Mesendoderm (in vitro differentiated cells): ENCODE results near the gene GAS6.

Experiments used
- DNase-seq: peaks from one replicate; pipeline ENCODE4 v3.0.0; 2013
- H2AK5ac ChIP-seq: 2 replicates; pipeline ENCODE4 v1.6.1; 2013; ENCODE audit warnings: low read length, inconsistent platforms
- H2BK120ac ChIP-seq: 2 replicates; pipeline ENCODE4 v1.6.1; 2013; ENCODE audit warnings: low read depth, mild to moderate bottlenecking, low read length, moderate library complexity, mixed read lengths
- H2BK15ac ChIP-seq: replicated peaks from 2 replicates; pipeline ENCODE4 v1.6.1; 2013; ENCODE audit warnings: low read depth, mild to moderate bottlenecking, moderate library complexity
- H2BK5ac ChIP-seq: 2 replicates; pipeline ENCODE4 v1.6.1; 2013; ENCODE audit warnings: low read length, inconsistent platforms
- H3K18ac ChIP-seq: 2 replicates; pipeline ENCODE4 v1.6.1; 2013; ENCODE audit warnings: mild to moderate bottlenecking, low read length, mixed read lengths
- H3K23ac ChIP-seq: one replicate; pipeline ENCODE4 v1.6.1; 2013; ENCODE audit warnings: low read length
- H3K27ac ChIP-seq: 2 replicates; pipeline ENCODE4 v1.5.1; 2013; ENCODE audit warnings: low read depth, mild to moderate bottlenecking, inconsistent platforms, low read length, moderate library complexity
- H3K27me3 ChIP-seq: 2 replicates; pipeline ENCODE4 v1.6.1; 2013; ENCODE audit warnings: low read length, control low read depth, mild to moderate bottlenecking, inconsistent platforms; ENCODE audit not compliant: insufficient read depth, poor library complexity
- H3K36me3 ChIP-seq: 2 replicates; pipeline ENCODE4 v1.6.1; 2013; ENCODE audit warnings: low read length, inconsistent platforms; ENCODE audit not compliant: control insufficient read depth, insufficient read depth
- H3K4ac ChIP-seq: one replicate; pipeline ENCODE4 v1.6.1; 2013; ENCODE audit warnings: low read depth, mild to moderate bottlenecking, low read length, moderate library complexity
- H3K4me1 ChIP-seq: 2 replicates; pipeline ENCODE4 v1.6.1; 2013; ENCODE audit warnings: low read depth, low read length, inconsistent platforms; ENCODE audit not compliant: control insufficient read depth
- H3K4me2 ChIP-seq: 2 replicates; pipeline ENCODE4 v1.6.1; 2013; ENCODE audit warnings: low read length
- H3K4me3 ChIP-seq: 2 replicates; pipeline ENCODE4 v1.5.1; 2013; ENCODE audit warnings: mild to moderate bottlenecking, low read length
- H3K56ac ChIP-seq: one replicate; pipeline ENCODE4 v1.6.1; 2013; ENCODE audit warnings: low read length
- H3K79me1 ChIP-seq: 2 replicates; pipeline ENCODE4 v1.6.1; 2013; ENCODE audit warnings: low read length, inconsistent platforms
- H3K79me2 ChIP-seq: 2 replicates; pipeline ENCODE4 v1.6.1; 2013; ENCODE audit warnings: mild to moderate bottlenecking, low read length; ENCODE audit not compliant: control insufficient read depth, insufficient read depth
- H3K9ac ChIP-seq: 2 replicates; pipeline ENCODE4 v1.6.1; 2013; ENCODE audit warnings: low read length, inconsistent platforms
- H4K5ac ChIP-seq: one replicate; pipeline ENCODE4 v1.6.1; 2013; ENCODE audit warnings: low read length
- H4K8ac ChIP-seq: one replicate; pipeline ENCODE4 v1.6.1; 2013; ENCODE audit warnings: low read depth, mild to moderate bottlenecking, control low read depth, low read length, moderate library complexity
- WGBS: extraction: QIAGEN DNeasy Blood & Tissue Kit; methylation state at CpG from one replicate; pipeline ENCODE4 v1.1.7; 2013; ENCODE audit warnings: low lambda C conversion rate, missing lambda C conversion rate; ENCODE audit not compliant: insufficient coverage; ENCODE audit errors: extremely low coverage; 5-methylcytosine and 5-hydroxymethylcytosine counted together

The GAS6 gene

DNA sequence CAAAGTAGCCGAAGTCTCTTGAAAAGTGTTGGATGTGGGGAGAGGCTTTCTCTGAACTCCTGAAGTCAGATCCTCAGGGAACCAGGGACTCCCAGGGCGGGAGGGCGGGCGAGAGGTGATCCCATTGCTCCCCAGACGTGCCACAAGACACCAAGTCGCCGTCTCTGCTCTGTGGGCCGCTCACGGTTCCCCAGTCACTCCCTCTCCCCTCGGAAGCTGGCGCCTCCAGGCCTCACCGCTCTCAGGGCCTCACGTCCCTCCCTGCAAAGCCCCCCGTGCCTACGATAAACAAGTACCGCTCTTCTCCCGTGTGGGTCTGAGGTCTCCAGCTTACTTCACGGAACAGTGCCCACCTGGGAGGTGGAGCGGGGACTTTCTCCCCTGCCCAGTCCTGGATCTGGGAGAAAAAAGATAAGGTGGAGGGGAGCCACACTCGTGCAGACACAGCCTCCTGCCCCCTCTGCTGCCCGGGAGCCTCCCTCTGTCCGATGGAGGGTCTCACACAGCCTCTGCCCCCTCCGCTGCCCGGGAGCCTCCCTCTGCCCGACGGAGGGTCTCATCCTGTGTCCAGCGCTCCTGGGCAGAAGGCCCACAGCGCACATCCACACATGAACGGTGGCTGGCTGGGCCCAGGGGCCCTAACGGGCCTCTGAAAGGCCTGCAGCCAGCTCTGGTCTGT is 50.7 kb downstream of the GAS6 start:
- no peaks in the 10 kb centered on the region for H3K27me3 ChIP-seq
- H2BK5ac ChIP-seq = no peak overlapping the region
- no peak overlapping the region for H2BK15ac ChIP-seq
- no peak overlapping the region for H4K5ac ChIP-seq
- DNase-seq = no peak
- H3K56ac ChIP-seq = no peak overlapping the region
- H2AK5ac ChIP-seq = no peak overlapping the region
- H4K8ac ChIP-seq = no peak overlapping the region
- no peaks in the 10 kb centered on the region for H3K79me2 ChIP-seq
- H3K23ac ChIP-seq = no peak overlapping the region
- no peak overlapping the region for H2BK120ac ChIP-seq
- WGBS = no CpG with 5 or more reads among the region's 30 CpGs
- H3K36me3 ChIP-seq = no peaks in the 10 kb centered on the region
- H3K27ac ChIP-seq = no peak overlapping the region
- H3K4me2 ChIP-seq = no peak overlapping the region
- no peak overlapping the region for H3K4ac ChIP-seq
- H3K79me1 ChIP-seq = no peaks in the 10 kb centered on the region
- no peak overlapping the region for H3K18ac ChIP-seq
- H3K9ac ChIP-seq = no peak overlapping the region
- no peaks in the 10 kb centered on the region for H3K4me1 ChIP-seq
- H3K4me3 ChIP-seq = no peak overlapping the region

DNA sequence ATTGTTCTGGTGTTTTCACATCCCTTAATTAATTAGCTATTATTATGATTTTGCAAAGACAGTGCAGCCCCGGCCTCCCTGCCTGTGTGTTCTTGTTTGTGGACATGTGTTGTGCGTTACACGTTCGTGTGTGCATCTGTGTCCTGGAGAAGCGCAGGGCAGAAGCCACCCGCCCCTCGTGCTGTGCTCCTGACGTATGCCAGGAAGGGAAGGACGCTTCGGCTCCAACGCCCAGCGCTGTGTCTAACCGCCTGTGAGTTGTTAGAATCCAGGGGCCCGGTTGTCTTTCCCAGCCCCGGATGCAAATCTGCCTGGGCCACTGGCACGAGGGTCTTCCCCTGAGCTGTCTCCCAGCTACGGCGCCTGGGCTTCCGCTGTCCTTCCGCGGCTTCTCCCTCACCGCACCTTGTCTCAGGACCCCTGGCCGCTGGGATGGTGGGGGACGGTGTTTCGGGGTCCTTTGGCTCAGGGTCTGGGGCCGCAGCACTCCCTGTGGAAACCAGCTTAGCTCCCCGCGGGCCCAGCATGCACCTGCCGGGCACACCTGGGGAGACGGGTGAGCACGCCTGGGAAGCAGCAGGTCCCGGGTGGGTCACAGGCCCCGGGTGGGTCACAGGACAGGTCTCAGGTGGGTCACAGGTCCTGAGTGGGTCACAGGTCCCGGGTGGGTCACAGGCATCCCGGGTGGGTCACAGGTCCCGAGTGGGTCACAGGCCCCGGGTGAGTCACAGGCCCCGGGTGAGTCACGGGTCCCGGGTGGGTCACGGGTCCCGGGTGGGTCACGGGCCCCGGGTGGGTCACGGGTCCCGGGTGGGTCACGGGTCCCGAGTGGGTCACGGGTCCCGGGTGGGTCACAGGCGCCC is 51.5 kb downstream of the GAS6 start:
- DNase-seq = no peak
- Histone ChIP-seq H2BK120ac (no peak overlapping the region), H3K4me2 (no peak overlapping the region), H4K8ac (no peak overlapping the region), H3K27me3 (no peaks in the 10 kb centered on the region), H3K4ac (no peak overlapping the region), H3K9ac (no peak overlapping the region), H3K79me2 (no peaks in the 10 kb centered on the region), H3K4me3 (no peak overlapping the region), H2BK5ac (no peak overlapping the region), H3K56ac (no peak overlapping the region), H4K5ac (no peak overlapping the region), H3K36me3 (no peaks in the 10 kb centered on the region), H3K18ac (no peak overlapping the region), H3K23ac (no peak overlapping the region), H2BK15ac (no peak overlapping the region), H3K27ac (no peak overlapping the region), H2AK5ac (no peak overlapping the region), H3K4me1 (no peaks in the 10 kb centered on the region), H3K79me1 (no peaks in the 10 kb centered on the region)
- no CpG with 5 or more reads among the region's 51 CpGs for WGBS

DNA sequence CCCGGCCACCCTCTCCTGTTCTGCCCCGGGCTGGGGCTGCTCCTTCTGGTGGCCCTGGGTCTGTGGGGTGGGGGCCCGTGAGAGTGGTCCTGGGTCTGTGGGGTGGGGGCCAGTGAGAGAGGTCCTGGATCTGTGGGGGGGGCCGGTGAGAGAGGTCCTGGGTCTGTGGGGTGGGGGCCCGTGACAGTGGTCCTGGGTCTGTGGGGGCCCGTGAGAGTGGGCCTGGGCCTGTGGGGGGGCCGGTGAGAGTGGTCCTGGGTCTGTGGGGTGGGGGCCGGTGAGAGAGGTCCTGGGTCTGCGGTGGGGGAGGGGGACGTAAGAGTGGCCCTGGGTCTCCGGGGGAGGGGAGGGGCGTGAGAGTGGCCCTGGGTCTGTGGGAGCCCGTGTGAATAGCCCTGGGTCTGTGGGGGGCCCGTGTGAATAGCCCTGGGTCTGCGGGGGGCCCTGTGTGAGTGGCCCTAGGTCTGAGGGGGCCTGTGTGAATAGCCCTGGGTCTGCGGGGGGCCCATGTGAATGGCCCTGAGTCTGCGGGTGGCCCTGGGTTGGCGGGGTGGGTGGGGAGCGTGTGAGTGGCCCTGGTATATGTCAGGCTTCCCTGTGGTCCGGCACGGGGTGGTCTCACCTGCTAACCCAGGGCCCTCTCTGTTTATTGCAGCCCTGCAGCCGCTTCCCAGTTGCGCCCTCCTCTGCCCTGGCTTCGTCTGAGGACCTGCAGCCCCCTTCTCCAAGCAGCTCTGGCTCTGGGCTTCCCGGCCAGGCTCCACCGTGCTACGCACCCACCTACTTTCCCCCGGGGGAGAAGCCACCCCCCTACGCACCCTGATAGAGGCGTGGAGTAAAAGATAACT is 52.6 kb downstream of the GAS6 start:
- DNase-seq = no peak
- H3K4me3 ChIP-seq = no peak overlapping the region

DNA sequence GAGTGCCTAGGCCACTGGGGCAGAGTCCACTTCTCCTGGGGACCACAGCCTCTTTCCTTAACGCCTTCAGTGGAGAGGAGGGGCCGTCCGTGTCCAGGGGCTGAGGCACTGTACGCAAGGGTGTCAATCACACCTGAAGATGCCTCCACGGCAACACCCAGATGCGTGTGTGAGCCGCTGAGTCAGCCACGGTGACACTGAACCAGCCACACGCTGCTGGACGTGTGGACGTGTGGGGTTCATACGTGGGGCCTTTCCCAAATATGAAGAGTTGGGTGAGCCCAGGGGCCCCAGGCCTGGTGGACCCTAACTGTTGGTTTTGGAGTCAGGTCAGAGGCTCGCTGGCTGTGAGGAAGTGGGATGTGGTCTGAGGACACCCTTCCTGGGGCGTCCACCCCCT is 53.2 kb downstream of the GAS6 start:
- Histone ChIP-seq H3K27ac (no peak overlapping the region), H2BK5ac (no peak overlapping the region), H3K27me3 (no peaks in the 10 kb centered on the region), H3K18ac (no peak overlapping the region), H2BK15ac (no peak overlapping the region), H2BK120ac (no peak overlapping the region), H3K36me3 (no peaks in the 10 kb centered on the region), H4K5ac (no peak overlapping the region), H3K23ac (no peak overlapping the region), H3K4me1 (no peaks in the 10 kb centered on the region), H3K4me3 (no peak overlapping the region), H3K9ac (no peak overlapping the region), H3K4ac (no peak overlapping the region), H3K79me2 (no peaks in the 10 kb centered on the region), H4K8ac (no peak overlapping the region), H2AK5ac (no peak overlapping the region), H3K56ac (no peak overlapping the region), H3K4me2 (no peak overlapping the region), H3K79me1 (no peaks in the 10 kb centered on the region)
- no peak for DNase-seq
- no CpG with 5 or more reads among the region's 14 CpGs for WGBS

More for the DNA sequence above, 52.6 kb downstream of the GAS6 start:
- H2BK15ac ChIP-seq = no peak overlapping the region
- H2BK5ac ChIP-seq = no peak overlapping the region
- no peak overlapping the region for H2AK5ac ChIP-seq
- no peak overlapping the region for H3K27ac ChIP-seq
- H3K18ac ChIP-seq = no peak overlapping the region
- H3K56ac ChIP-seq = no peak overlapping the region
- H3K27me3 ChIP-seq = no peaks in the 10 kb centered on the region
- no peak overlapping the region for H3K4me2 ChIP-seq
- no peaks in the 10 kb centered on the region for H3K36me3 ChIP-seq
- H4K8ac ChIP-seq = no peak overlapping the region
- WGBS = no CpG with 5 or more reads among the region's 30 CpGs
- no peak overlapping the region for H3K9ac ChIP-seq
- H3K4ac ChIP-seq = no peak overlapping the region
- no peak overlapping the region for H2BK120ac ChIP-seq
- H4K5ac ChIP-seq = no peak overlapping the region
- H3K79me2 ChIP-seq = no peaks in the 10 kb centered on the region
- no peak overlapping the region for H3K23ac ChIP-seq
- no peaks in the 10 kb centered on the region for H3K4me1 ChIP-seq
- no peaks in the 10 kb centered on the region for H3K79me1 ChIP-seq

DNA sequence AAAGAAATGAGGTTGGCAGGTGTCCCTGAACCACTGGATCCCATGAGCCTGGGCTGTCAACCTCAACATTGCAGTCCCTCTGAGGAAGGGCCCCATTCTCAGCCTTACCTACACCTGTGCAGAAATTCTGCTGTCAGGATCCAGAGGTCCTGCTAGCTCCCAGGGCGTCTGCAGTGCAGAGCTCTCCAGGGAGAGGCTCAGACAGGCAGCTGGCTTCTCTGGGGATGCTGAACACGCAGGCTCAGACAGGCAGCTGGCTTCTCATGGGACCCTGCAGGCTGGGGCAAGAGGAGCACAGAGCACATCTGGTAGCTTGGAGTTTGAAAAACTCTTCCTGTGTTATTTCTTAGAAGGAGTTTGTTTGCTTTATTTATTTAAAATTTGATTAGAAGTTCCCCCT is 53.9 kb downstream of the GAS6 start:
- Histone ChIP-seq H3K9ac (no peak overlapping the region), H4K8ac (no peak overlapping the region), H3K23ac (no peak overlapping the region), H3K4me2 (no peak overlapping the region), H2BK120ac (no peak overlapping the region), H3K27ac (no peak overlapping the region), H3K79me2 (no peaks in the 10 kb centered on the region), H3K27me3 (no peaks in the 10 kb centered on the region), H3K4me3 (no peak overlapping the region), H2BK5ac (no peak overlapping the region), H3K18ac (no peak overlapping the region), H2BK15ac (no peak overlapping the region), H3K4me1 (no peaks in the 10 kb centered on the region), H3K79me1 (no peaks in the 10 kb centered on the region), H3K36me3 (no peaks in the 10 kb centered on the region), H3K4ac (no peak overlapping the region), H2AK5ac (no peak overlapping the region), H3K56ac (no peak overlapping the region), H4K5ac (no peak overlapping the region)
- no CpG with 5 or more reads among the region's 2 CpGs for WGBS
- DNase-seq = no peak
